Loucy (cell line): ENCODE data around the gene GARIN5B.
A peak's percentile ranks its signal among the peaks of the same experiment; 100 is the strongest.

Experiments used
- H2AFZ ChIP-seq: fragments of 200-600 bp; sonication (generic); 2 replicates; pipeline ENCODE4 v1.6.0; 2016; ENCODE audit warnings: antibody characterized with exemption, mild to moderate bottlenecking, low read length, moderate library complexity
- H3F3A ChIP-seq: fragments of 200-600 bp; 2 replicates; pipeline ENCODE4 v1.6.0; 2016; ENCODE audit warnings: antibody characterized with exemption, low read depth, mild to moderate bottlenecking
- H3K27me3 ChIP-seq: fragments of 200-600 bp; sonication (generic); 2 replicates; pipeline ENCODE4 v1.6.1; 2014; ENCODE audit warnings: low read length, mild to moderate bottlenecking; ENCODE audit not compliant: insufficient read depth, poor library complexity, severe bottlenecking
- H3K36me3 ChIP-seq: fragments of 200-600 bp; sonication (generic); 2 replicates; pipeline ENCODE4 v1.6.1; 2016; ENCODE audit warnings: low read length; ENCODE audit not compliant: insufficient read depth
- H3K4me1 ChIP-seq: fragments of 200-600 bp; sonication (generic); 2 replicates; pipeline ENCODE4 v1.5.1; 2014; ENCODE audit warnings: low read length, mild to moderate bottlenecking; ENCODE audit not compliant: insufficient read depth, poor library complexity, severe bottlenecking
- H3K4me2 ChIP-seq: fragments of 200-600 bp; sonication (generic); 2 replicates; pipeline ENCODE4 v1.6.0; 2014; ENCODE audit warnings: antibody characterized with exemption, low read length, low read depth, mild to moderate bottlenecking; ENCODE audit not compliant: poor library complexity, severe bottlenecking
- H3K4me3 ChIP-seq: fragments of 200-600 bp; sonication (generic); 2 replicates; pipeline ENCODE4 v1.5.1; 2014; ENCODE audit warnings: low read length, mild to moderate bottlenecking, mixed read lengths; ENCODE audit not compliant: poor library complexity, severe bottlenecking
- H3K79me2 ChIP-seq: fragments of 200-600 bp; sonication (generic); 2 replicates; pipeline ENCODE4 v1.6.1; 2014; ENCODE audit warnings: low read length; ENCODE audit not compliant: insufficient read depth
- H3K9ac ChIP-seq: fragments of 200-600 bp; sonication (generic); 2 replicates; pipeline ENCODE4 v1.6.0; 2014; ENCODE audit warnings: mild to moderate bottlenecking, low read depth, low read length, moderate library complexity; ENCODE audit not compliant: poor library complexity, severe bottlenecking
- H3K9me2 ChIP-seq: fragments of 200-600 bp; sonication (generic); replicated peaks from 2 replicates; pipeline ENCODE4 v1.6.1; 2016; ENCODE audit warnings: low read depth, low read length, mixed read lengths
- H3K9me3 ChIP-seq: fragments of 200-600 bp; sonication (generic); 2 replicates; pipeline ENCODE4 v1.6.1; 2014; ENCODE audit warnings: mild to moderate bottlenecking, antibody characterized with exemption, low read length, low read depth; ENCODE audit not compliant: insufficient read depth
- H4K20me1 ChIP-seq: fragments of 200-600 bp; sonication (generic); 2 replicates; pipeline ENCODE4 v1.6.0; 2014; ENCODE audit warnings: antibody characterized with exemption, low read length, mild to moderate bottlenecking; ENCODE audit not compliant: insufficient read depth, poor library complexity, severe bottlenecking
- CTCF ChIP-seq: fragments of 200-600 bp; sonication (generic); conservative IDR thresholded peaks from 2 replicates; pipeline ENCODE4 v1.5.1; 2014; ENCODE audit warnings: mild to moderate bottlenecking, antibody characterized with exemption, low read length
- EZH2phosphoT487 ChIP-seq: fragments of 200-600 bp; IDR thresholded peaks from 2 replicates; pipeline ENCODE4 v1.6.1; 2018; ENCODE audit warnings: antibody characterized with exemption, mild to moderate bottlenecking, moderate library complexity, borderline replicate concordance

The GARIN5B gene

DNA sequence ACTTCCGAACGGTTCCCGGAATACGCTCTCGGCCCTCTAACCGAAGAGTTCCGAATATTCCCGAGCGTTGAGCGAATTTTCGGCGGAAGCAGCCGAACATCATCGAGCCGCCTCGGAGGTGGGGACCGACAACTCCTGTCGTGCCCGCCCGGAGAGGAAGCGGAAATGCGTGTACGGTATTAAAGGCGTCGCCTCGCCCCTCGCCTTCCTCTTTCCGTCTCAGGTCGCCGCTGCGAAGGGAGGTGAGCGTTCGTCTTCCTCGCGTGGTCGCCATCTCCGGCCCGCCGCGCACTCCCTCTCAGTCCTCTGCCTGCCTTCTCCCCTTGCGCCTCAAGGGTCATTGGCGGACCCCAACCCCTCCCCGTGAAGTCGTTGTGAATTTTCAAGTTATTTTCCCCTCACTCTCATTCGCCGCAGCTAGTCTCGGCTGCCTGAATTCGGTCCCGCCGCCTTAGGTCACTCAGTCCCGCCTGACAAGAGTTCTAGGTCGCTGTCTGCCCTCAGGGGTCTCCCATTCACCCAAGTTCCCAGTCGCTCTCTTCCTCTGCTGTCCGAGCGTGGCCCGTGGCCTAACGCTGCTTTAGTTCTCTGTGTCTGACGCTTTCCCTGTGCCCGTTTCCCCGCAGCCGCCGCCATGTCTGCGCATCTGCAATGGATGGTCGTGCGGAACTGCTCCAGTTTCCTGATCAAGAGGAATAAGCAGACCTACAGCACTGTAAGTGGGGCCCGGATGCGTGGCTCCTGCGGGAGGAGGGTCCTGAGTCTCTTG is 22.8 kb upstream of the GARIN5B start, which contains the start of gene RPL28:
Gene RPL28, plus strand, starts transcription at position 209 of the 769 bp plus-strand sequence. Its CDS starts 426 bp downstream, at position 635.
- no peak for TF ChIP-seq CTCF
- no peak for TF ChIP-seq EZH2phosphoT487
- H3K9me3 ChIP-seq, result no peaks in the 10 kb centered on the region
- H3K79me2 ChIP-seq, result peaks cover 60% of the 10 kb centered on the region
- H3K36me3 ChIP-seq, result peaks cover 23% of the 10 kb centered on the region; the same call in 1 of the 2 replicates
- H3K4me1 ChIP-seq, result peaks cover 49% of the 10 kb centered on the region
- no peaks in the 10 kb centered on the region for H3K27me3 ChIP-seq
- no peaks in the 10 kb centered on the region for H3K9me2 ChIP-seq
- peak within 1 kb of the TSS; percentile 85 for H2AFZ ChIP-seq
- H3K4me3 ChIP-seq, result peak within 1 kb of the TSS; percentile 100
- peak within 1 kb of the TSS; percentile 100 for H3K4me2 ChIP-seq
- peaks cover 51% of the 10 kb centered on the region for H4K20me1 ChIP-seq
- H3F3A ChIP-seq, result no peaks in the 10 kb centered on the region
- H3K9ac ChIP-seq, result peak within 1 kb of the TSS; percentile 99

DNA sequence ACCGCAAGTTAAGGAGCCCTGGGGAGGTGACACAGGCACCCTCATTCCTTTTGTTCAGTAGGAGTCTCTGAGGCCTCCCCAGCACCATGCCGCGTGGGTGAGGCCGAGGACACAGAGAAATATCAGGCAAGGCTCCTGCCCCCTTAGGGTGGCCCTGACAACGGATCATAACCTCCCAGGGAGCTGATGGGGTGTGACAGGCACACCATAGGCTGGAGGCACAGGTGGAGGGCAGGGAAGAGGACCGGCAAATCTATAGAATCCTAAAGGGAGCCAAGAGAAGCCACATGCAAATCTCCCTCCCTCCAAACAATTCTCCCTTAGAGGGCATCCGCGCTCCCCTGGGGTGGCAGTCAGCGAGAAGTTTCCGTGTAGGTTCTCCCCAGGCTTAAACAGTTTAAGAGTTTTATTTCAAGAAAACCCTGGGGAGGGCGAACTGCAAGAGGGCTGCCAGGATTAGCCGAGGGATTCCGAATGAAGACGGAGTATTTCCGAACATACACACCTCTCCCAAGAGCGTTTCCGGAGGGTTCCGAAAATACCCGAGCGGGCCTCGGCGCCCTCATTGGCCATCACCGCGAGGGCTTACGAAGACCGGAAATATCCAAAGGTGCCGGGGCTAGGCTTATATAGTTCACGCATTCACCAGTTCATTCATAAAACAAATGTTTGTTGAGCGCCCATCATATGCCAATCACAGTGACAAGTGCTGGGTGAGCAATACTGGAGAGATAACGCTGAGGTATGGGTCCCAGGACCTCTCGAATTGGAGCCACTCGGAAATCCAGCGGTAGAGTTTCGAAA is 22.1 kb upstream of the GARIN5B start:
- peaks cover 23% of the 10 kb centered on the region; the same call in 1 of the 2 replicates for H3K36me3 ChIP-seq
- peaks cover 49% of the 10 kb centered on the region for H3K4me1 ChIP-seq
- peak overlapping the region; percentile 85 for H2AFZ ChIP-seq
- no peak for TF ChIP-seq CTCF
- TF ChIP-seq EZH2phosphoT487, result no peak
- peak overlapping the region; percentile 100 for H3K4me3 ChIP-seq
- peaks cover 58% of the 10 kb centered on the region for H3K79me2 ChIP-seq
- H3F3A ChIP-seq, result no peaks in the 10 kb centered on the region
- H3K9me3 ChIP-seq, result no peaks in the 10 kb centered on the region
- H3K27me3 ChIP-seq, result no peaks in the 10 kb centered on the region
- H4K20me1 ChIP-seq, result peaks cover 43% of the 10 kb centered on the region
- H3K9ac ChIP-seq, result peak overlapping the region; percentile 99
- H3K4me2 ChIP-seq, result peak overlapping the region; percentile 75
- no peaks in the 10 kb centered on the region for H3K9me2 ChIP-seq

DNA sequence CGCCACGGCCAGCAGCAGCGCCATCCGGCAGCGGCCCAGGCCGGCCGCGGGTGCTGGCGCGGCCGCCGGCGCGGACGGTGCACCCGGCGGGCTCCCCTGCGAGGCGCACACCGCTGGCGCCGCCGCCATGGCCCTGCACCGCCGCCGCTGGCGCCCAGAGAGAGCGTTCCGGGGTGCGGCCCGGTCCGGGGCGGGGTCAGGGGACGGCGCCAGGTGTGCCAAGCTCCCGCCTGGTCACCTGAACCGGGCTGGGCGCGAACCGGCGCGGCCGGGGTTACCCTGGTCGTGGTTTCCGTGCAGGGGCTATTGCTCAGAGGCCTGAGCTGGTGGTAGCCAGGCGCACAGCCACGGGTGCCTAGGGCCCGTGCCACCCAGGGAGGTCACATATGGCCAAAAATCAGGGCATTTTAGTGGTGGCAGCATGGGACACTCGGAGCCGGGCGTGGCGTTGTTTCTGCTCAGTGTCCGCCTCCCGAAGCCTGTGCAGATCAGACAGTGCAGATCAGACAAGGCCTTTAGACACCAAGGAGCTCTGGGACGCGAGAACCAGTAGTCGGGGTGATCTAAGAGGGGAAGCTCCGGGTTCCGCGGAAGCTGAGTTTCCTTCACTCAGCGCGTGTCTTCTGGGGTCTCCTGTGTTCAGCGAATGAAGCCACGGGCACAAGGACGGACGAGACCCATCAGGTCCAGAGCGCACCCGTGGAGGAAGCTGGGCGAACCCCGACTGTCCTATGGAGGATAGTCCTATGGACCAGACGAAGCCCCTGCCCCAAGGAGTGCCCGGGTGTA is 21.3 kb upstream of the GARIN5B start, which contains the start of gene TMEM238:
Gene TMEM238, minus strand, starts transcription at position 162 of the 789 bp plus-strand sequence. Its CDS starts 33 bp downstream, at position 129.
- no peaks in the 10 kb centered on the region for H3K9me3 ChIP-seq
- peaks cover 35% of the 10 kb centered on the region for H4K20me1 ChIP-seq
- H3F3A ChIP-seq, result no peaks in the 10 kb centered on the region
- peaks cover 43% of the 10 kb centered on the region for H3K4me1 ChIP-seq
- peaks cover 50% of the 10 kb centered on the region for H3K79me2 ChIP-seq
- TF ChIP-seq EZH2phosphoT487, result no peak
- no peak for TF ChIP-seq CTCF
- no peaks in the 10 kb centered on the region for H3K9me2 ChIP-seq
- peaks cover 21% of the 10 kb centered on the region; the same call in 1 of the 2 replicates for H3K36me3 ChIP-seq
- no peaks in the 10 kb centered on the region for H3K27me3 ChIP-seq
- H3K9ac ChIP-seq, result peak within 1 kb of the TSS; percentile 99
- peak within 1 kb of the TSS; percentile 91 for H3K4me2 ChIP-seq
- H2AFZ ChIP-seq, result peak within 1 kb of the TSS; percentile 82
- peak within 1 kb of the TSS; percentile 100 for H3K4me3 ChIP-seq
